ENCODE data around the gene LINGO4.

LINGO4 gene

DNA sequence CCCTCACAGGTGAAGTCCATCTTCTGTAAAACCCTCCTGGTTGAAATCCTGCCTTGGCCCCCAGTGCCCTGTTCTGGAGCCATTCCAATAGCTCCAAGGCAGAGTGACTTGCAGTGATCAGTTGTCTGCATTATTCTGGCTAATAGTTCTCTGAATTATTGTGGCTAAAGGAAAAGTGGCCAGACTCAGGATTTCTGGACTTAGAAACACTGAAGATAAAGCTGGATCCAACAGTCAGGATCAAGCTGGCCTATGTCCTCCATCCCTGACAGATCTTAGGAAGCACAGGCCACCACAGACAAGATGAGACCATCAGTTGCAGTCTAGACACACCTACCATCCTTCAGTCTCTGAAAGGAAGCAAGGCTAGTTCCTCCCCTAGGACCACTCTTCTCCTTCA lies 35.2 kb upstream of the LINGO4 start:
- Histone ChIP-seq H3K27me3 (replicated peaks in 2 of 5; ENCODE audit: control insufficient read depth in 4 of 5, insufficient read depth in 5 of 5, low read length in 4 of 5) (peaks cover 0 to 42% (median 24%) of the 10 kb centered on the region in 5 experiments), H3K4me1 (ENCODE audit: control extremely low read depth in 1 of 4, control insufficient read depth in 4 of 4, insufficient read depth in 4 of 4, low read length in 3 of 4) (peaks cover 0 to 52% (median 44%) of the 10 kb centered on the region in 4 experiments), H3K4me3 (ENCODE audit: control insufficient read depth in 1 of 7, extremely low read depth in 1 of 7, insufficient read depth in 4 of 7, low read depth in 2 of 7, low read length in 6 of 7) (peak overlapping the region in 2 of 7 experiments; percentile 65 to 67), H3K36me3 (ENCODE audit: control insufficient read depth in 4 of 4, insufficient read depth in 4 of 4, low read length in 3 of 4) (no peaks in the 10 kb centered on the region), H3K27ac (ENCODE audit: insufficient read depth in 1 of 2, low read depth in 1 of 2, low read length in 2 of 2, poor library complexity in 1 of 2, severe bottlenecking in 2 of 2) (no peak overlapping the region), H3K9me3 (ENCODE audit: control extremely low read depth in 1 of 5, control insufficient read depth in 4 of 5, insufficient read depth in 2 of 5, low read depth in 1 of 5, low read length in 4 of 5) (no peaks in the 10 kb centered on the region)
- no peak for DNase-seq
- ChIA-PET CTCF (interaction anchor here (0.7 to 1.9 kb wide), 6 partner anchors 9 to 106 kb away, joined by 3 to 5 read pairs (median 4); partner anchors contain the start of gene THEM5), POLR2A (interaction anchor here (0.6 kb wide), 1 partner anchor 95 kb away, joined by 4 read pairs; no protein-coding TSS in a partner anchor)

DNA sequence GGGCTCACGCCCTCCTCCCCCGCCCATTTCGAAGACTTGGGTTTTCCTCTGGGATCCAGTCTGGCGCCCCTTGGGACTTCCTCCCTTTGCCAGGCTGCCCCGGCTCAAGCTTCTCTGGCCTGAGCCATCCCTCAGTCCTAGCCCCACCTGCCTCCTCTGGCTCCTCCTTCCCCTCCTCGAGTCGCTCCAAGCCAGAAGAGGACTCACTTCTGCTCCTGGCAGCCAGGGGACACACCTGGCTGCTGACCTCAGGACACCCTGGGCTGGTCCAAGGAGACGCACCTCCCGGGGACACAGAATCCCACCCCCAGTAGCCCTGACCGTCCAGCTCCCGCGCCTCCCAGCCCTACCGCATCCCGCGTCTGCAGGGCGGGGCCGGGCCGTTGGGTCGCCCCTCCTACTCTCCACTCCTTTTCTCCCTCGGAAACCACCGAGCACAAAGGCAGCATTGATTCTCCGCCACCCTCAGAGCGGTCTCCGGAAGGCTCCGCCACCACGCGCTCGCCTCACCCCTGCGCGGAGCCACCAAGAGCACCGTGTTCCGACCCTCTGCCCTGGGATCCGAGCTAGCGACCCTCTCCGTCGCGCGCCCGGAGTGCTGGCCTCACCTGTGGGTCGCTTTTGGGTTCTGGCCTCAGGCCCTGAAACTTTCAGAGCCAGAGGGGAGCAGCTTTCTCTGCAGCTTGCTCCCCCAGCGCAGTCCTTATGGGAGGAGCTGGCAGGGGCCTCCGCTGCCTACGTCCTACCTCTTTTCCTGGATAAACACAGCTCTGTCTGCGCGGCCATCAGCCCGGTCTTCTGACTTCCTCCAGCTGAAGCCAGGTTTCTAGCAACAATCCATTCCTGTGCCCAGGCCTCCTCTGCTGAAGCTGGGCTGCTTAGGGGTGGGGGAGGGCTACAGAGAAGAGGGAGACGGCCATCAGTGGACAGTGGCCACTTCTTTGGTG lies 34.5 kb upstream of the LINGO4 start, which contains the start of gene C2CD4D:
Gene C2CD4D, minus strand, starts transcription at position 364 of the 947 bp plus-strand sequence. CDS start 831 bp downstream, outside the sequence.
- Histone ChIP-seq H3K36me3 (ENCODE audit: control insufficient read depth in 4 of 4, insufficient read depth in 4 of 4, low read length in 3 of 4) (no peaks in the 10 kb centered on the region), H3K27me3 (replicated peaks in 2 of 5; ENCODE audit: control insufficient read depth in 4 of 5, insufficient read depth in 5 of 5, low read length in 4 of 5) (peaks cover 0 to 42% (median 24%) of the 10 kb centered on the region in 5 experiments), H3K9me3 (ENCODE audit: control extremely low read depth in 1 of 5, control insufficient read depth in 4 of 5, insufficient read depth in 2 of 5, low read depth in 1 of 5, low read length in 4 of 5) (no peaks in the 10 kb centered on the region), H3K4me1 (ENCODE audit: control extremely low read depth in 1 of 4, control insufficient read depth in 4 of 4, insufficient read depth in 4 of 4, low read length in 3 of 4) (peaks cover 0 to 51% (median 44%) of the 10 kb centered on the region in 4 experiments), H3K4me3 (ENCODE audit: control insufficient read depth in 1 of 7, extremely low read depth in 1 of 7, insufficient read depth in 4 of 7, low read depth in 2 of 7, low read length in 6 of 7) (peak within 1 kb of the TSS in 6 of 7 experiments; percentile 25 to 67 (median 48)), H3K27ac (ENCODE audit: insufficient read depth in 1 of 2, low read depth in 1 of 2, low read length in 2 of 2, poor library complexity in 1 of 2, severe bottlenecking in 2 of 2) (no peak within 1 kb of the TSS)
- WGBS (ENCODE audit: insufficient coverage) = 2% methylated on average over 36 of the region's 47 CpGs
- DNase-seq = peak; percentile 49 to 86 (median 84)
- ChIA-PET POLR2A (interaction anchor here (0.6 kb wide), 1 partner anchor 94 kb away, joined by 4 read pairs; no protein-coding TSS in a partner anchor), CTCF (interaction anchor here (0.6 to 1.9 kb wide), 8 partner anchors 9 to 105 kb away, joined by 3 to 5 read pairs (median 4); partner anchors contain the start of gene THEM5)

DNA sequence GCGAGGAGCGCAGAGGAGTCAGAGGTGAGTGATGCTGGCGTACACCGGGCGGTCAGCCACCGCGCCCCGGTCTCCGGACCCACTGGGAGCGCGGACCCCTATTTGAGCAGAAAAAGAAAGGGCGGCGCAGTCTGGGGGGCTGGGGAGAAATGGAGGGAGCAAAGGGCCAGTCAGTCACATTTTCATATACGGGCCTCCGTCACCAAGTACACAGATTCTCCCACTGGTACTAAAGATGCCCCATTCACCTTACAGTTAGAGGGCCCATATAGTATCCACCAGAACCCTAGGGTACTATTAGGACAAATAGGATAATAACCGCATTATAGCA lies 33.8 kb upstream of the LINGO4 start:
- Histone ChIP-seq H3K4me3 (ENCODE audit: control insufficient read depth in 1 of 7, extremely low read depth in 1 of 7, insufficient read depth in 4 of 7, low read depth in 2 of 7, low read length in 6 of 7) (peak overlapping the region in 6 of 7 experiments; percentile 20 to 67 (median 44)), H3K27ac (ENCODE audit: insufficient read depth in 1 of 2, low read depth in 1 of 2, low read length in 2 of 2, poor library complexity in 1 of 2, severe bottlenecking in 2 of 2) (no peak overlapping the region), H3K27me3 (replicated peaks in 2 of 5; ENCODE audit: control insufficient read depth in 4 of 5, insufficient read depth in 5 of 5, low read length in 4 of 5) (peaks cover 0 to 42% (median 24%) of the 10 kb centered on the region in 5 experiments), H3K4me1 (ENCODE audit: control extremely low read depth in 1 of 4, control insufficient read depth in 4 of 4, insufficient read depth in 4 of 4, low read length in 3 of 4) (peaks cover 0 to 49% (median 45%) of the 10 kb centered on the region in 4 experiments), H3K36me3 (ENCODE audit: control insufficient read depth in 4 of 4, insufficient read depth in 4 of 4, low read length in 3 of 4) (no peaks in the 10 kb centered on the region), H3K9me3 (ENCODE audit: control extremely low read depth in 1 of 5, control insufficient read depth in 4 of 5, insufficient read depth in 2 of 5, low read depth in 1 of 5, low read length in 4 of 5) (no peaks in the 10 kb centered on the region)
- DNase-seq = no peak
- whole genome bisulfite sequencing (ENCODE audit: insufficient coverage) = 8% methylated on average over 16 of the region's 16 CpGs
- POLR2A ChIA-PET = no interaction called here
- CTCF ChIA-PET = no interaction called here

DNA sequence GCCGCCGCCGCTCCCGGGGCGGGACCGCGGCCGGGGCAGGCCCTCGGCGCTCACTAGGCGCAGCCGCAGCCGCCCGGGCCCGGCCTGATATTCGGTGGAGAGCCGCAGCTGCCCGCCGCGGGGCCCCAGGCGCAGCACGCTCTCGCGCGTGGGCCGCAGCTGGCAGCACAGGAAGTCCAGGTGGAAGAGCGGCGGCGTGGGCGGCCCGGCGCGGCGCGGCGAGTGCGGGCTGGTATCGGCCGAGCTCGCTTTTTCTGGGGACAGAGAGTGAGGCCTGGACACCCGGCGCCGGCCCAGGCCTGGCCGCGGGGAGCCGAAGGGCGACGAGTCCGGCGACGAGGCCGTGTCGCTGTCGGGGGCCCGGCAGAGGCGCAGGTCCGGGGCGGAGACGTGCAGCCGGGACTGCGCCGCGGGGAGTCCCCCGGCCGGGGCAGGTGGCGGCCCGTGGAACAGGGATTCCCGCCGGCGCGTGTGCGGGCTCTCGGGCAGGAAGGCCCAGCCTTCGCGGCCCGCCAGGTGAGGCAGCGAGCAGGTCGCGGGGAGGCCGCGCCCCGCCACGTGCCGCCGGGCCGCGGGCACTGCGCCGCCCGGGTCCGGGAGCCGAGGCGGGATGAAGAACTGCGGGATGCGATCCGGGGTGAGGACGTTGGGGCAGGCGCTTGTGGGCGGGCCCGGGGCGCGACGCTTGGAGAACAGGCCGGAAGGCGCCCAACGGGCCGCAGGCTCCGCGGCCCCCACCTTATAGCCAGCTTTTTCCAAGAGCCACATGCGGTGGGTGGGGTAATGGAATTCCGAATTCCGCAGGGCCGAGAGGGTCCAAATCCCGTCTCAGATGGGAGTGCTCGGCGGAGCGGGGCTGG lies 33.2 kb upstream of the LINGO4 start:
- H3K27ac ChIP-seq (ENCODE audit: insufficient read depth in 1 of 2, low read depth in 1 of 2, low read length in 2 of 2, poor library complexity in 1 of 2, severe bottlenecking in 2 of 2) = no peak overlapping the region
- ChIA-PET CTCF (interaction anchor here (0.9 kb wide), 1 partner anchor 162 kb away, joined by 3 read pairs; no protein-coding TSS in a partner anchor), POLR2A (no interaction called here)
- under 1% methylated on average over 74 of the region's 117 CpGs for WGBS (ENCODE audit: insufficient coverage)
- H3K27me3 ChIP-seq (replicated peaks in 2 of 5; ENCODE audit: control insufficient read depth in 4 of 5, insufficient read depth in 5 of 5, low read length in 4 of 5) = peaks cover 0 to 42% (median 24%) of the 10 kb centered on the region in 5 experiments
- H3K4me3 ChIP-seq (ENCODE audit: control insufficient read depth in 1 of 7, extremely low read depth in 1 of 7, insufficient read depth in 4 of 7, low read depth in 2 of 7, low read length in 6 of 7) = peak overlapping the region in 6 of 7 experiments; percentile 20 to 67 (median 44)
- H3K4me1 ChIP-seq (ENCODE audit: control extremely low read depth in 1 of 4, control insufficient read depth in 4 of 4, insufficient read depth in 4 of 4, low read length in 3 of 4) = peaks cover 0 to 51% (median 47%) of the 10 kb centered on the region in 4 experiments
- H3K9me3 ChIP-seq (ENCODE audit: control extremely low read depth in 1 of 5, control insufficient read depth in 4 of 5, insufficient read depth in 2 of 5, low read depth in 1 of 5, low read length in 4 of 5) = no peaks in the 10 kb centered on the region
- peak in 2 of 3 donors; percentile 53 to 68 for DNase-seq
- no peaks in the 10 kb centered on the region for H3K36me3 ChIP-seq (ENCODE audit: control insufficient read depth in 4 of 4, insufficient read depth in 4 of 4, low read length in 3 of 4)

DNA sequence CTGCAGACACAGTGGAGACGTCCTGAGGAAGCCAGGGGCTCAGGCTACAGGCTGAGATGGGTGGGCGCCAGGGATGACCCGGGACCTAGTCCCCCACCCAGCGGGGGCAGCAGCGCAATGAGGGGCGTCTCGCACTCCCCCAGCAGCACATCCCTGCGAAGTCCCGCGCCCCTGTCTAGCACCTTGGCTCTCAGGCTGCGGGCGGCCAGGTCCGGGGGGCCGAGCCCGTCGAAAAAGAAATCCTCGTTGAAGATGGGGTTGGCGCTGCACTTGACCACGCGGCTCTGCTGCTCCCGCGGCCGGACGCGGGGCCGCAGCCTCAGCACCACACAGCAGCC lies 32.6 kb upstream of the LINGO4 start:
- 4% methylated on average over 26 of the region's 26 CpGs for WGBS (ENCODE audit: insufficient coverage)
- POLR2A ChIA-PET = interaction anchor here (1.0 kb wide), 1 partner anchor 163 kb away, joined by 3 read pairs; no protein-coding TSS in a partner anchor
- H3K4me3 ChIP-seq (ENCODE audit: control insufficient read depth in 1 of 7, extremely low read depth in 1 of 7, insufficient read depth in 4 of 7, low read depth in 2 of 7, low read length in 6 of 7) = peak overlapping the region in 4 of 7 experiments; percentile 20 to 67 (median 63)
- H3K4me1 ChIP-seq (ENCODE audit: control extremely low read depth in 1 of 4, control insufficient read depth in 4 of 4, insufficient read depth in 4 of 4, low read length in 3 of 4) = peaks cover 0 to 54% (median 47%) of the 10 kb centered on the region in 4 experiments
- no peak overlapping the region for H3K27ac ChIP-seq (ENCODE audit: insufficient read depth in 1 of 2, low read depth in 1 of 2, low read length in 2 of 2, poor library complexity in 1 of 2, severe bottlenecking in 2 of 2)
- CTCF ChIA-PET = interaction anchor here (0.9 to 2.3 kb wide), 3 partner anchors 9 to 163 kb away, joined by 3 to 17 read pairs (median 8); partner anchors contain the start of gene MRPL9
- no peak for DNase-seq
- H3K9me3 ChIP-seq (ENCODE audit: control extremely low read depth in 1 of 5, control insufficient read depth in 4 of 5, insufficient read depth in 2 of 5, low read depth in 1 of 5, low read length in 4 of 5) = no peaks in the 10 kb centered on the region
- H3K36me3 ChIP-seq (ENCODE audit: control insufficient read depth in 4 of 4, insufficient read depth in 4 of 4, low read length in 3 of 4) = no peaks in the 10 kb centered on the region
- H3K27me3 ChIP-seq (replicated peaks in 2 of 5; ENCODE audit: control insufficient read depth in 4 of 5, insufficient read depth in 5 of 5, low read length in 4 of 5) = peaks cover 0 to 42% (median 24%) of the 10 kb centered on the region in 5 experiments

DNA sequence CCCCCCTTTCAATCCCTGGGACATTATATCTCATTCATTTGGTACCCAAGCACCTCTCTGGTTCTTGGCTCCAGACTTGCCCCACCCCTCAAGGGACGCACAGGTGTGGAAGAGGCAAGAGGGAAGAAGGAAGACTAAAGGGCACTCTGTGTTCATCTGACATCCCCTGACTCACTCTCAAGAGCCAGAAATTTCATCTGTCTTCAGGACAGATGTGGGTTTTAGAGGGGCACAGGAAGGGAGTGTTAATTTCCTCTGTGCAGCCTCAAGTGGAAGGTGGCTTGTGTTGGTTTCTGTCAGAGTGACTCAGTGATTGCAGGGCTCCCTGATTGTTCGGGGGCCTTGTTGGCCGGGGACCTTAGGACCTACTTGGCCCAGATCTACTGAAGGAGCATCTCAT lies 32.0 kb upstream of the LINGO4 start:
- Histone ChIP-seq H3K36me3 (ENCODE audit: control insufficient read depth in 4 of 4, insufficient read depth in 4 of 4, low read length in 3 of 4) (no peaks in the 10 kb centered on the region), H3K27ac (ENCODE audit: insufficient read depth in 1 of 2, low read depth in 1 of 2, low read length in 2 of 2, poor library complexity in 1 of 2, severe bottlenecking in 2 of 2) (no peak overlapping the region), H3K27me3 (replicated peaks in 2 of 5; ENCODE audit: control insufficient read depth in 4 of 5, insufficient read depth in 5 of 5, low read length in 4 of 5) (peaks cover 0 to 42% (median 24%) of the 10 kb centered on the region in 5 experiments), H3K9me3 (ENCODE audit: control extremely low read depth in 1 of 5, control insufficient read depth in 4 of 5, insufficient read depth in 2 of 5, low read depth in 1 of 5, low read length in 4 of 5) (no peaks in the 10 kb centered on the region), H3K4me1 (ENCODE audit: control extremely low read depth in 1 of 4, control insufficient read depth in 4 of 4, insufficient read depth in 4 of 4, low read length in 3 of 4) (peaks cover 0 to 54% (median 47%) of the 10 kb centered on the region in 4 experiments), H3K4me3 (ENCODE audit: control insufficient read depth in 1 of 7, extremely low read depth in 1 of 7, insufficient read depth in 4 of 7, low read depth in 2 of 7, low read length in 6 of 7) (peak overlapping the region in 2 of 7 experiments; percentile 0 to 16)
- POLR2A ChIA-PET = interaction anchor here (1.0 kb wide), 1 partner anchor 164 kb away, joined by 3 read pairs; no protein-coding TSS in a partner anchor
- CTCF ChIA-PET = interaction anchor here (0.6 to 2.3 kb wide), 12 partner anchors 10 to 300 kb away, joined by 3 to 17 read pairs (median 4); partner anchors contain the start of gene MRPL9
- peak in 2 of 3 donors; percentile 74 to 80 for DNase-seq
- WGBS (ENCODE audit: insufficient coverage) = 0% methylated on average over 3 of the region's 3 CpGs

Data from common myeloid progenitor, CD34-positive (primary cell).